Neutrophil (primary cell): ENCODE data around the gene SLC9A7.
"Not testable (repeated sequence)": the region's sequence is repeated elsewhere in the genome, so short reads cannot be mapped to it uniquely, and the experiment has no call there.

Experiments
- H3K27ac ChIP-seq: fragments of 200-600 bp; sonication (generic); 2 replicates; pipeline ENCODE4 v1.5.1; 2016; ENCODE audit warnings: mild to moderate bottlenecking, moderate library complexity
- H3K27me3 ChIP-seq: fragments of 200-600 bp; sonication (generic); 2 replicates; pipeline ENCODE4 v1.6.0; 2016; ENCODE audit warnings: mild to moderate bottlenecking
- H3K36me3 ChIP-seq: fragments of 200-600 bp; sonication (generic); 2 replicates; pipeline ENCODE4 v1.5.1; 2017
- H3K4me1 ChIP-seq, 2 experiments: fragments of 200-600 bp in 1 of 2; sonication (generic) in 1 of 2; 1 replicate in 1 of 2; 2 replicates in 1 of 2; pipeline versions ENCODE4 v1.5.1 to v1.6.1; 2013 to 2016; ENCODE audit warnings: low read depth in 1 of 2, low read length in 1 of 2, mild to moderate bottlenecking in 1 of 2, moderate library complexity in 1 of 2; ENCODE audit not compliant: control insufficient read depth in 1 of 2, insufficient read depth in 1 of 2
- H3K4me3 ChIP-seq, 2 experiments: fragments of 200-600 bp in 1 of 2; sonication (generic) in 1 of 2; 1 replicate in 1 of 2; 2 replicates in 1 of 2; pipeline ENCODE4 v1.5.1; 2013 to 2016; ENCODE audit warnings: low read depth in 1 of 2, low read length in 1 of 2, mild to moderate bottlenecking in 1 of 2, moderate library complexity in 1 of 2
- H3K9me3 ChIP-seq: fragments of 200-600 bp; sonication (generic); 2 replicates; pipeline ENCODE4 v1.5.1; 2016
- CTCF ChIP-seq: fragments of 200-600 bp; sonication (generic); IDR thresholded peaks from 2 replicates; pipeline ENCODE4 v1.5.1; 2016; ENCODE audit warnings: antibody characterized with exemption

The SLC9A7 gene

GRCh38 chrX:46735622-46736021 is 23.3 kb downstream of the SLC9A7 start:
- TF ChIP-seq CTCF, result no peak
- no peak overlapping the region for H3K27ac ChIP-seq
- no peaks in the 10 kb centered on the region for H3K9me3 ChIP-seq
- no peaks in the 10 kb centered on the region for H3K36me3 ChIP-seq
- no peaks in the 10 kb centered on the region for H3K27me3 ChIP-seq
- H3K4me3 ChIP-seq, result no peak overlapping the region
- no peaks in the 10 kb centered on the region for H3K4me1 ChIP-seq

- Histone ChIP-seq H3K9me3 (no peaks in the 10 kb centered on the region), H3K27me3 (no peaks in the 10 kb centered on the region), H3K4me3 (no peak overlapping the region), H3K4me1 (no peaks in the 10 kb centered on the region), H3K36me3 (no peaks in the 10 kb centered on the region), H3K27ac (no peak overlapping the region)
- no peak for TF ChIP-seq CTCF
Measured at GRCh38 chrX:46733226-46733625, 25.7 kb downstream of the SLC9A7 start.

- no peak for TF ChIP-seq CTCF
- no peak overlapping the region for H3K27ac ChIP-seq
- H3K27me3 ChIP-seq, result no peaks in the 10 kb centered on the region
- no peaks in the 10 kb centered on the region for H3K36me3 ChIP-seq
- no peaks in the 10 kb centered on the region for H3K4me1 ChIP-seq
- no peak overlapping the region for H3K4me3 ChIP-seq
- H3K9me3 ChIP-seq, result no peaks in the 10 kb centered on the region
Measured at GRCh38 chrX:46730765-46731164, 28.2 kb downstream of the SLC9A7 start.

- H3K27ac ChIP-seq, result no peak overlapping the region
- no peak for TF ChIP-seq CTCF
Measured at GRCh38 chrX:46727441-46727840, 31.5 kb downstream of the SLC9A7 start.

DNA sequence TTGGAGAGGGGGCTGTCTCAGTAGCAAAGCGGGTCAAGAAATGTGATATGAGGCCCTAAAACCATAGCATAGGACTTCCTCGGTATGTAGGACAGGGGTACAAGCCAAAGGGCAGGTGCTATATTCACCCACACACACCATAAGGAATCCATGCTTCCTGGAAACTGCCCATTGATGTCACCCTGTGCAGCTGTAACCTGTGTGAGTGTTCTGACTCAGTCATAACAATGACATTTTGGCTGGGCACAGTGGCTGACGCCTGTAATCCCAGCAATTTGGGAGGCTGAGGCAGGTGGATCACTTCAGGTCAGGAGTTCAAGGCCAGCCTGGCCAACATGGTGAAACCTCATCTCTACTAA is 35.4 kb downstream of the SLC9A7 start:
- H3K27ac ChIP-seq, H3K4me1 ChIP-seq, H3K36me3 ChIP-seq, H3K27me3 ChIP-seq, H3K9me3 ChIP-seq, H3K4me3 ChIP-seq: not testable (repeated sequence)

More at GRCh38 chrX:46727441-46727840, 31.5 kb downstream of the SLC9A7 start:
- Histone ChIP-seq H3K27me3 (no peaks in the 10 kb centered on the region), H3K9me3 (no peaks in the 10 kb centered on the region), H3K4me3 (no peak overlapping the region), H3K4me1 (no peaks in the 10 kb centered on the region), H3K36me3 (no peaks in the 10 kb centered on the region)

DNA sequence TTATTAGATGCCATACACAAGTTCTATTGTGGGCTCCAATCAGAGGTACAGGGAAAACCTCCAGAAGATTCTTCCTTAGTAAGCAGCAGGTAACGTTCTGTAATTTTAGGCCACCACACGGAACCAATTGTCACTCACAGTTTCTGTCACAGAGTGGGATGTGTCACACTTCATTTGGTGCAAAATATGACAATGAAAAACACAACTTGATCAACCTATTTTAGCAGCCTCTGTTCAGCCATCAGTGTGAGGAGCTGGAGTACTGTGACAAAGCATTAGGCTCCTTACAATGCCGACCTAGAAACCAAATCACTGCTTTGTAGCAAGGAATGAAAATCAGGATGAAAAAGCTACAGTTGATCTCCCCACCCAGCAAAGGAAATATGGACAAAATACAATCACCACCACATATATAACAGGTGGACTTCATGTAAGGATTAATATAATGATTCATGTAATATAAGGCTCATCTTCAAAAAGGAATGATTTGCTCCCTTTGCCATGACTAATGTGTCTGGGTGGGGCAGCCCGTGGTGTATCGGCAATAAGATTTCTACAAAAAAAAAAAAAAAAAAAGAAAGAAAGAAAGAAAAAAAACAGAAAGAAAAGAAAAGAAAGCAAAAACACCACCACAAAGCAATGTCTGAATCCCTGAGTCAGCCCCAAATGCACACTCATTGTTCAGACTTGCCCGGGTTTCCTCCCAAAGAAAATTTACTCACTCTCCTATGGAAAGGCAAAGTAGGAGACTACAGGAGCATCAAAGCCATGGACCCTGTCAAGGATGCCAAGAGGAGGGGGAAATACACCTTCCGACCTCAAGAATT is 36.0 kb downstream of the SLC9A7 start:
- Histone ChIP-seq H3K4me3 (no peak overlapping the region), H3K36me3 (no peaks in the 10 kb centered on the region), H3K9me3 (no peaks in the 10 kb centered on the region), H3K27ac (no peak overlapping the region), H3K4me1 (no peaks in the 10 kb centered on the region), H3K27me3 (no peaks in the 10 kb centered on the region)
- TF ChIP-seq CTCF, result no peak
